ENCODE data around the gene CLDN4. TPM values are rescaled to one million over a fixed set of nuclear protein-coding genes. Genes with fewer than 3 reads are reported as not detected.

Gene CLDN4
- total RNA-seq, 1 donor from 2014 or later, result not detected

DNA sequence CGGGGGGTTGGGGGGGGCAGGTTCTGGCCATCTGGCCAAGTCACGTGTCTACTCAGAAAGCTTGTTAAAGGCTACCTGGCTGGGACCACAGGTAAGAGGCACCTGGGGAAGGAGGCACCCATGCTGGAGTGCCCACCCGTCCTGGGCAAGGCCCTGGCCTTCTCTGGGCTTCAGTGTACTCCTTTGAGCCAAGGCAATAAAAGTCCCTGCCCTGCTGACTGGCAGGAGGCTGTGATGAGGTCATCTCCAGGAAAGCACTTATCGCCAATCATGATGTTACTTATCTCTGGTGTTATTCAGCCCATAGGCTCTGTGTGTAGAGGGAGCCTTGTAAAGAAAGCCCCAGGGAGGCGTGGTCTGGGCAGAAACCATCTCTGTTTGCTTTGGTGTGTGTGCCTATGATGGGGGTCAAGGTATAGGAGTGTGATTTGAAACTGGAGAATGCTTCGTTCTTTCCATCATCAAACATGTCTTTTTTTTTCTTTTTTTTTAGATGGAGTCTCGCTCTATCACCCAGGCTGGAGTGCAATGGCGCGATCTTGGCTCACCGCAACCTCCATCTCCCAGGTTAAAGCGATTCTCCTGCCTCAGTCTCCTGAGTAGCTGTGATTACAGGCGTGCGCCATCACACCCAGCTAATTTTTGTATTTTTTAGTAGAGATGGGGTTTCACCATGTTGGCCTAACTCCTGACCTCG lies 2.5 kb upstream of the CLDN4 start:
- peaks cover 1% of the 10 kb centered on the region for H3K27me3 Mint-ChIP-seq
- DNase-seq (no peak), ATAC-seq (ENCODE audit: low read depth) (peak; percentile 50)
- H3K4me1 Mint-ChIP-seq, result peaks cover 29% of the 10 kb centered on the region
- no peaks in the 10 kb centered on the region for H3K36me3 Mint-ChIP-seq (ENCODE audit: low read depth)
- no peak overlapping the region for H3K27ac Mint-ChIP-seq
- no peaks in the 10 kb centered on the region for H3K9me3 Mint-ChIP-seq
- no peak overlapping the region for H3K4me3 Mint-ChIP-seq
- intact Hi-C loops (cut with micrococcal nuclease), result no loop called here
- CTCF ChIA-PET, result interaction anchor here (2.3 kb wide), 1 partner anchor 198 kb away, joined by 11 read pairs; no protein-coding TSS in a partner anchor
- POLR2A ChIA-PET, result no interaction called here
- TF ChIP-seq, protein P1, sequence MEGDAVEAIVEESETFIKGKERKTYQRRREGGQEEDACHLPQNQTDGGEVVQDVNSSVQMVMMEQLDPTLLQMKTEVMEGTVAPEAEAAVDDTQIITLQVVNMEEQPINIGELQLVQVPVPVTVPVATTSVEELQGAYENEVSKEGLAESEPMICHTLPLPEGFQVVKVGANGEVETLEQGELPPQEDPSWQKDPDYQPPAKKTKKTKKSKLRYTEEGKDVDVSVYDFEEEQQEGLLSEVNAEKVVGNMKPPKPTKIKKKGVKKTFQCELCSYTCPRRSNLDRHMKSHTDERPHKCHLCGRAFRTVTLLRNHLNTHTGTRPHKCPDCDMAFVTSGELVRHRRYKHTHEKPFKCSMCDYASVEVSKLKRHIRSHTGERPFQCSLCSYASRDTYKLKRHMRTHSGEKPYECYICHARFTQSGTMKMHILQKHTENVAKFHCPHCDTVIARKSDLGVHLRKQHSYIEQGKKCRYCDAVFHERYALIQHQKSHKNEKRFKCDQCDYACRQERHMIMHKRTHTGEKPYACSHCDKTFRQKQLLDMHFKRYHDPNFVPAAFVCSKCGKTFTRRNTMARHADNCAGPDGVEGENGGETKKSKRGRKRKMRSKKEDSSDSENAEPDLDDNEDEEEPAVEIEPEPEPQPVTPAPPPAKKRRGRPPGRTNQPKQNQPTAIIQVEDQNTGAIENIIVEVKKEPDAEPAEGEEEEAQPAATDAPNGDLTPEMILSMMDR (IDR thresholded peaks at IDR 0.05), result no peak

DNA sequence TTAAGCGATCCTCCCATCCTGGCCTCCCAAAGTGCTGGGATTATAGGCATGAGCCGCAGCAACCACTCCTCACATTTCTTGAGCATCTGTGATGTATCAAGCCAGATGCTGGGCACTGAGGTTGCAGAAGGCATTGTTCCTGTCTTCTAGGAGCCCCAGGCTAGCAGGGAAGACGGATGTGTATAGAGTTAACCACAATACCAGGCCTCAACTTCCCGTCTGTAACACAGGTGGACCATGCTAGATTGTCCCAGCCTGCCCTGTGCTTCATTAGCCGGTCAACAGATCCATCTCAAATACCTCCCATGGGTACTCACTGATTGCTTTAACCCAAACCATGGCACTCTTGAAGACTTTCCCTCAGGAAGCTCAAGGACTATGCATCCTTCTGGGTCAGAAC lies 1.8 kb upstream of the CLDN4 start:
- Mint-ChIP-seq H3K4me3 (peak overlapping the region; percentile 16), H3K27me3 (peaks cover 1% of the 10 kb centered on the region), H3K9me3 (no peaks in the 10 kb centered on the region), H3K27ac (no peak overlapping the region), H3K36me3 (ENCODE audit: low read depth) (no peaks in the 10 kb centered on the region), H3K4me1 (peaks cover 29% of the 10 kb centered on the region)
- ChIA-PET POLR2A (no interaction called here), CTCF (no interaction called here)
- no peak for DNase-seq
- intact Hi-C loops (cut with micrococcal nuclease), result no loop called here
- no peak for ATAC-seq (ENCODE audit: low read depth)
- TF ChIP-seq, protein P1 (IDR thresholded peaks at IDR 0.05), result no peak

DNA sequence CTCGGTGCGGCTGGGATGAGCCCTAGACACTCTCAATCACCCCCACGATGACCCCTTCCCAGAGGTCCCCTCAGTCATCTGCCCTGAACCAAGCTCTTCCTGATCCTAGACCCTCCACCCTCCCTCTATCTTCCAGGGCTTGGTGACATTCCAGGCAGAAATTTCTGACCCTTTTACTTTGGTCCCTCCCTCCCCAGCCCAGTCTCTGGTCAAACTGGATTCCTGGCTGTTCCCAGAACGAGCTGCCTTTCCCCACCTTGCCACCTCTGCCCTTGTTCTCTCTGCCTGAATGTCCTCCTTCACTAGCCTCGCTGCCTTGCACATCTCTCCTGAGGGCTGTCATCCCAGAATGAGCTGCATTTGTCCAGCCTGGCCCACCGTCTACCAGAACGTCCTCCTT lies 1.3 kb upstream of the CLDN4 start:
- H3K27me3 Mint-ChIP-seq, result peaks cover 1% of the 10 kb centered on the region
- no peaks in the 10 kb centered on the region for H3K36me3 Mint-ChIP-seq (ENCODE audit: low read depth)
- H3K27ac Mint-ChIP-seq, result no peak overlapping the region
- DNase-seq, result no peak
- ChIA-PET CTCF (no interaction called here), POLR2A (interaction anchor here (0.6 kb wide), 1 partner anchor 34 kb away, joined by 3 read pairs; no protein-coding TSS in a partner anchor)
- no peak for ATAC-seq (ENCODE audit: low read depth)
- peaks cover 29% of the 10 kb centered on the region for H3K4me1 Mint-ChIP-seq
- TF ChIP-seq, protein P1 (IDR thresholded peaks at IDR 0.05), result no peak
- H3K4me3 Mint-ChIP-seq, result no peak overlapping the region
- no peaks in the 10 kb centered on the region for H3K9me3 Mint-ChIP-seq
- intact Hi-C loops (cut with micrococcal nuclease), result no loop called here

DNA sequence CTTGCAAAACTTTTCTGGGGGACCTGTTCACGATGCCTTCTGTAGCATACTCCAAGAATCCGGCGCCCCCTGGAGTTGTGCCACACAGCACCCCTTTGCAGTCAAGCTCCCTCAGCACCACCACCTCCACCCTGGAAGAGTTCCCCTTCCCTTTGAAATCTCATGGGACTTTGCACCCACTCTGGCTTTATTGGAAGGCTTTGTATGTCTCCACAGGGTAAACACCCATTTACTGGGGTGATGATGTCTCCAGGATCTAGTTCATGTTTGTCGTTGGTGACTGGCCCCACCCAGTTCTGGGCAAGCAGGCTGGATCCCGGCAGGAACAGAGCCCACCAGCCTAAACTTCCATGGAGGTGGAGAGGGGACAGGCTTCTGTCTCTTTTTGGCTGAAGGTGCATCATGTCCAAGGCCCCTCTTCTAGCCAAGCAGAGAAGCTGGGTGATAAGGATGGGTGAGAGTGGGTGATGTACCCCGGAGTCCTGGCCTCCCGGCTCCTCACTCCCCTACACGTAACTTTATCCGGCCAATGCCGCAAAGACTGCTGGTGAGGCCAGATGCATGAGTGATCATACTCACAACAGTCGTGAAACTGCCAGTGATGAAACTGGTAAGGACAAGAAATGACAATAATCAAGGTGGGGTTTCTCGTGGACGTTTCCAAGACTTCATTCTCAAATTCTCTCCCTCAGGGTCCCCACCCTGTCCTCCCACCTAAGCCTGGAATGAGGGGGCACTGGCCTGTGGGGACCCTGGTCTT lies 695 bp upstream of the CLDN4 start:
- H3K27me3 Mint-ChIP-seq, result peaks cover 1% of the 10 kb centered on the region
- ATAC-seq (ENCODE audit: low read depth), result no peak
- TF ChIP-seq, protein P1 (IDR thresholded peaks at IDR 0.05), result no peak
- no peak for DNase-seq
- H3K9me3 Mint-ChIP-seq, result no peaks in the 10 kb centered on the region
- no peak overlapping the region for H3K4me3 Mint-ChIP-seq
- ChIA-PET POLR2A (interaction anchor here (0.6 kb wide), 1 partner anchor 34 kb away, joined by 3 read pairs; no protein-coding TSS in a partner anchor), CTCF (no interaction called here)
- no peak overlapping the region for H3K27ac Mint-ChIP-seq
- H3K4me1 Mint-ChIP-seq, result peaks cover 29% of the 10 kb centered on the region
- intact Hi-C loops (cut with micrococcal nuclease), result no loop called here
- no peaks in the 10 kb centered on the region for H3K36me3 Mint-ChIP-seq (ENCODE audit: low read depth)

DNA sequence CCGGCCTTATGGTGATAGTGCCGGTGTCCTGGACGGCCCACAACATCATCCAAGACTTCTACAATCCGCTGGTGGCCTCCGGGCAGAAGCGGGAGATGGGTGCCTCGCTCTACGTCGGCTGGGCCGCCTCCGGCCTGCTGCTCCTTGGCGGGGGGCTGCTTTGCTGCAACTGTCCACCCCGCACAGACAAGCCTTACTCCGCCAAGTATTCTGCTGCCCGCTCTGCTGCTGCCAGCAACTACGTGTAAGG lies 713 bp downstream of the CLDN4 start:
- no peak for ATAC-seq (ENCODE audit: low read depth)
- Mint-ChIP-seq H3K27ac (no peak overlapping the region), H3K27me3 (peaks cover 1% of the 10 kb centered on the region), H3K36me3 (ENCODE audit: low read depth) (no peaks in the 10 kb centered on the region), H3K4me1 (peaks cover 22% of the 10 kb centered on the region), H3K9me3 (no peaks in the 10 kb centered on the region), H3K4me3 (no peak overlapping the region)
- POLR2A ChIA-PET, result no interaction called here
- TF ChIP-seq, protein P1 (IDR thresholded peaks at IDR 0.05), result no peak
- CTCF ChIA-PET, result no interaction called here
- intact Hi-C loops (cut with micrococcal nuclease), result no loop called here
- DNase-seq, result no peak

All from activated B cell treated with CpG ODN at 0.5 μM for 24 hours (primary cell).